ENCODE results near the gene SLC2A11. TPM values are rescaled to one million over a fixed set of nuclear protein-coding genes. Genes with fewer than 3 reads are reported as not detected.

The SLC2A11 gene
- total RNA-seq, 1 donor from 2014 or later = 22.4 TPM

- no peak for TF ChIP-seq CTCF (IDR thresholded peaks at IDR 0.05; ENCODE audit: insufficient read depth, low read length, poor library complexity, severe bottlenecking)
- Histone ChIP-seq H3K4me3 (ENCODE audit: low read depth, low read length) (no peak overlapping the region), H3K36me3 (ENCODE audit: control insufficient read depth, insufficient read depth, low read length) (no peaks in the 10 kb centered on the region), H3K27me3 (ENCODE audit: control insufficient read depth, insufficient read depth, low read length) (no peaks in the 10 kb centered on the region)
- no peak for DNase-seq (ENCODE audit: low read depth)
Measured at GRCh38 chr22:23818541-23818940, 39.1 kb upstream of the SLC2A11 start.

DNA sequence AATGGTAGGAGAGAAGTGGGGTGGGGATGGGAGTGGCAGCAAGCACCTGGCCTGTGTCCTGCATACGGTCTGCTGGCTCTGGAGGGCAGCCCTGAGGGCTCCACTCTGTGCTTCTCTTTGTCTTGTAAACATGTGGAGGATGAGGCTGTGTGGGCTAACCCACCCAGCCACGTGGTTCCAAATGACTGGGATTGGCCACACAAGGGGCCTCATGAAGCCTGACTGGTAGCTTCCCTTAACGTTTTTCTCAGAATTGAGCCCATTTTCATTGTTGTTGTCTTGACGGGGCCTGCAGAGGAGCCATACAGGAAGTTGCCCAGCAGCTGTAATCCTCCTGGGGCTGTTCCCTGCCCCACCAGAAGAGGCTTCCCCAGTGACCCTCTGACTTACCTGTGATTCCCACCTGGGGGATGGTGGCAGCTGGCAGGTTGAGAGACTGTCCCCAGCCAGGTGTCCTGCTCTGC is 36.9 kb upstream of the SLC2A11 start:
- Histone ChIP-seq H3K27me3 (ENCODE audit: control insufficient read depth, insufficient read depth, low read length) (no peaks in the 10 kb centered on the region), H3K4me3 (ENCODE audit: low read depth, low read length) (no peak overlapping the region), H3K36me3 (ENCODE audit: control insufficient read depth, insufficient read depth, low read length) (no peaks in the 10 kb centered on the region)
- TF ChIP-seq CTCF (IDR thresholded peaks at IDR 0.05; ENCODE audit: insufficient read depth, low read length, poor library complexity, severe bottlenecking) = no peak
- no peak for DNase-seq (ENCODE audit: low read depth)

DNA sequence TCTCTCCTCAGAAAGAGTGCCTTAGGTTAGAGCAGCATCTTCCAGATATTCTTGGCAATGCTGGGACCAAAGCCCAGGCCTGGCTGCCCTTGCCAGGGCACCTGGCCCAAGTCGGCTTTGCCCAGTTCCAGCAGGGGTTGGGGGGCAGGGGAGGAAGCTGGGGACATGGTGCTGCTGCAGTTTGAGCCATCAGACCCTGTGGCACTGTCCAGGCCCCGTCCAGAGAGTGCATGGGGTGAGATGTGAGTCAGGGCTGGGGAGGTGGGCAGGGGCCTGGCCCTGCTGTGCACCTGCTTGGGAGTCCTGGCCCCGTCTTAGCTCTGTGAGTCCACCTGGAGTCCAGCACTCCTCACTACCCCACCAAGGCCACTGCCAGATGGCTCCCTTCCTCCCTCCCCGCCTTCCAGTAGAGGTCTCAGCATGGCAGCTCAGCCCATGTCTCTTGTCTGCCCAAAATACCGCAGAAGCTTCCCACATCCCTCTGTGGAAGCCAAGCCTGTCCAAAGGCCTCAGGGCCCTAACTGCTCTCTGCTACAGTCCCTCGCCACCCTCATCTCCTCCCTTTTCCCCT is 35.5 kb upstream of the SLC2A11 start:
- H3K36me3 ChIP-seq (ENCODE audit: control insufficient read depth, insufficient read depth, low read length) = peaks cover 1% of the 10 kb centered on the region
- TF ChIP-seq CTCF (IDR thresholded peaks at IDR 0.05; ENCODE audit: insufficient read depth, low read length, poor library complexity, severe bottlenecking) = no peak
- H3K4me3 ChIP-seq (ENCODE audit: low read depth, low read length) = no peak overlapping the region
- no peak for DNase-seq (ENCODE audit: low read depth)
- H3K27me3 ChIP-seq (ENCODE audit: control insufficient read depth, insufficient read depth, low read length) = no peaks in the 10 kb centered on the region

DNA sequence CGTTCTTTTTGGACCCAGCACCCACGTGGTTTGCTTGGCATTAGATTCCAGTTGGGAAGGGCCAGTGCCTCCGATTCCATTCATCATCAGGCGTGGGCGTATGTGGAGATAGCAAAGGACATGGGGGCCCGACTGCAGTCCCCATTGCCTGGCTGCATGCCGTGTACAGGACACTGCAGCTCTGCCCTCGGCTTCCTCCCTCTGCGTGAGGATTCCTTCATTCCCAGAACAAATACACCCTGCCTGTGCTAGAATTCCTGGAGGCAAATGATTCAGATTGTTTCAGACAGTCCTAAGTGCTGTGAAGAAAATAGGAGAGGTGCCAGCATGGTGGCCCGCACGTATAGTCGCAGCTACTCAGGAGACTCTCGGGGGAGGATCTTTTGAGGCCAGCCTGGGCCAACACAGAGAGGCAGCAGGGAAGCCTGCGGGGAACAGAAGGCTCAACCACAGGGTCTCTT is 34.3 kb upstream of the SLC2A11 start:
- peaks cover 3% of the 10 kb centered on the region for H3K36me3 ChIP-seq (ENCODE audit: control insufficient read depth, insufficient read depth, low read length)
- DNase-seq (ENCODE audit: low read depth) = no peak
- H3K27me3 ChIP-seq (ENCODE audit: control insufficient read depth, insufficient read depth, low read length) = no peaks in the 10 kb centered on the region
- no peak for TF ChIP-seq CTCF (IDR thresholded peaks at IDR 0.05; ENCODE audit: insufficient read depth, low read length, poor library complexity, severe bottlenecking)
- no peak overlapping the region for H3K4me3 ChIP-seq (ENCODE audit: low read depth, low read length)

DNA sequence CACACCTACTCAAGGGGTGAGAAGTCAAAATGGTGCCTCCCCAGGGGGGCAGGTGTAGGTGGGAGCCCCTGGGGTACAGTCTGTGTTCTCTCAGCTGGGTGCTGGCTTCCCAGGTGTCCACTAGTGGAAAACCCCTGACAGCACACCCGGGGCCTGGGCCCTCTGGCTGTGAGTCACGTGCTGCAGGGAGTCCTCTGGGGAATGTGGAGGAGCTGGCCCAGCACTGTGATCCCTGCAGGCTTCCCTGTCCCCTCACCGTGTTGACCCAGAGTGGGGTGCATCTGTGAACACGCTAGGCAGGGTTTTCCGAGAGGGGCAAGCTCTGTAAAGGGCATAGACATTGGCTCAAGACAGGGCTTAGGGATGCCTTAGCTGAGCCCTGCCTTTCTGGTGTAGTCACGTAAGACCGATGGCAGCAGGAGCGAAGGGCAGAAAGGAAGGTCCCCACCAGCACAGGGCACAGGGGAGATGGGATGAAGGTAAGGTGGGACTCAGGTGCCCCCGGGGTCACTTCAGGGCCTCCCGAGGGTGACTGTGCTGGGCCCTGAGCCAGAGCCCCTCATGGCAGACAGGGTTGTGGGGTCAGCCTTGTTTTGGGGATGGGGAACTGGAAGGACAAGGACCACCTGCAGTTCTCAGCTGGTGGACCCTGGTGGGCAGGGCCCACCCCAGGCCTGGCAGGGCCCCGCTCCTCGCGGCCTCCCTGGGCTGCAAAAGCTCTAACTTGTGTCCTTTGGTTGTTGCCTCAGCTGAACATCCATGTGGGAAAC is 33.0 kb upstream of the SLC2A11 start:
- H3K36me3 ChIP-seq (ENCODE audit: control insufficient read depth, insufficient read depth, low read length) = peaks cover 3% of the 10 kb centered on the region
- no peaks in the 10 kb centered on the region for H3K27me3 ChIP-seq (ENCODE audit: control insufficient read depth, insufficient read depth, low read length)
- no peak overlapping the region for H3K4me3 ChIP-seq (ENCODE audit: low read depth, low read length)
- DNase-seq (ENCODE audit: low read depth) = no peak
- TF ChIP-seq CTCF (IDR thresholded peaks at IDR 0.05; ENCODE audit: insufficient read depth, low read length, poor library complexity, severe bottlenecking) = no peak

Measured in kidney epithelial cell (primary cell).